Nephron (organoid): ENCODE results near the gene ATP5F1D.

Experiments used
- H3K27ac Mint-ChIP-seq, 3 experiments: 2 replicates each; pipeline ENCODE4 v1.8.0; 2020; ENCODE audit warnings: mixed read lengths in 3 of 3, mild to moderate bottlenecking in 2 of 3, moderate library complexity in 1 of 3
- H3K27me3 Mint-ChIP-seq: 2 replicates; pipeline ENCODE4 v1.8.0; 2021; ENCODE audit warnings: low read depth, mild to moderate bottlenecking, moderate library complexity, mixed read lengths
- H3K36me3 Mint-ChIP-seq: 2 replicates; pipeline ENCODE4 v1.8.0; 2020; ENCODE audit warnings: low read depth, mixed read lengths
- H3K4me1 Mint-ChIP-seq: 2 replicates; pipeline ENCODE4 v1.8.0; 2020; ENCODE audit warnings: mixed read lengths
- H3K4me3 Mint-ChIP-seq, 3 experiments: 2 replicates each; pipeline ENCODE4 v1.8.0; 2020; ENCODE audit warnings: mild to moderate bottlenecking in 3 of 3, mixed read lengths in 3 of 3, moderate library complexity in 2 of 3
- H3K9me3 Mint-ChIP-seq: 2 replicates; pipeline ENCODE4 v1.8.0; 2020; ENCODE audit warnings: mixed read lengths
- CTCF ChIP-seq, 3 experiments: fragments of 200-600 bp; sonication (generic); IDR thresholded peaks; one replicate each; pipeline ENCODE4 v1.5.0; 2021; ENCODE audit warnings: antibody characterized with exemption in 3 of 3; ENCODE audit not compliant: unreplicated experiment in 3 of 3

The ATP5F1D gene

GRCh38 chr19:1227304-1228054, 14.1 kb upstream of the ATP5F1D start:
- Mint-ChIP-seq H3K27me3 (no peaks in the 10 kb centered on the region), H3K27ac (no peak overlapping the region), H3K4me3 (no peak overlapping the region), H3K9me3 (no peaks in the 10 kb centered on the region), H3K36me3 (peaks cover 4% of the 10 kb centered on the region), H3K4me1 (peaks cover 10% of the 10 kb centered on the region)
- no peak for TF ChIP-seq CTCF (IDR thresholded peaks at IDR 0.05; ENCODE audit: unreplicated experiment in 3 of 3)

GRCh38 chr19:1228161-1228957, 13.2 kb upstream of the ATP5F1D start:
- Mint-ChIP-seq H3K9me3 (no peaks in the 10 kb centered on the region), H3K36me3 (peaks cover 4% of the 10 kb centered on the region), H3K27ac (no peak overlapping the region), H3K4me3 (no peak overlapping the region), H3K27me3 (no peaks in the 10 kb centered on the region), H3K4me1 (peaks cover 13% of the 10 kb centered on the region)
- TF ChIP-seq CTCF (IDR thresholded peaks at IDR 0.05; ENCODE audit: unreplicated experiment in 3 of 3) = no peak

GRCh38 chr19:1229056-1229923, 12.3 kb upstream of the ATP5F1D start:
- Mint-ChIP-seq H3K9me3 (no peaks in the 10 kb centered on the region), H3K4me3 (no peak overlapping the region), H3K4me1 (peaks cover 13% of the 10 kb centered on the region), H3K36me3 (peaks cover 4% of the 10 kb centered on the region), H3K27me3 (no peaks in the 10 kb centered on the region), H3K27ac (no peak overlapping the region)
- no peak for TF ChIP-seq CTCF (IDR thresholded peaks at IDR 0.05; ENCODE audit: unreplicated experiment in 3 of 3)

GRCh38 chr19:1229924-1230782, 11.4 kb upstream of the ATP5F1D start:
- H3K36me3 Mint-ChIP-seq = peaks cover 4% of the 10 kb centered on the region
- TF ChIP-seq CTCF (IDR thresholded peaks at IDR 0.05; ENCODE audit: unreplicated experiment in 3 of 3) = no peak
- no peaks in the 10 kb centered on the region for H3K27me3 Mint-ChIP-seq
- H3K4me3 Mint-ChIP-seq = no peak overlapping the region
- no peak overlapping the region for H3K27ac Mint-ChIP-seq
- no peaks in the 10 kb centered on the region for H3K9me3 Mint-ChIP-seq
- H3K4me1 Mint-ChIP-seq = peaks cover 13% of the 10 kb centered on the region

GRCh38 chr19:1230783-1231489, 10.6 kb upstream of the ATP5F1D start:
- Mint-ChIP-seq H3K4me1 (peaks cover 13% of the 10 kb centered on the region), H3K27ac (no peak overlapping the region), H3K27me3 (no peaks in the 10 kb centered on the region), H3K9me3 (no peaks in the 10 kb centered on the region), H3K4me3 (no peak overlapping the region), H3K36me3 (peaks cover 4% of the 10 kb centered on the region)
- TF ChIP-seq CTCF (IDR thresholded peaks at IDR 0.05; ENCODE audit: unreplicated experiment in 3 of 3) = no peak
